Gastrocnemius medialis (tissue), 4 donors: ENCODE results near the gene GBP7.

Source experiments
- POLR2A ChIP-seq, 2 donors: fragments of 450-650 bp; IDR thresholded peaks; one replicate each; pipeline ENCODE4 v1.6.1; 2017; ENCODE audit warnings: antibody characterized with exemption in 2 of 2, mild to moderate bottlenecking in 2 of 2, moderate library complexity in 2 of 2
- TF ChIP-seq, protein P1 (sequence below), 5 experiments: fragments of 450-650 bp in 3 of 5; fragments of 200-600 bp in 2 of 5; sonication (generic) in 2 of 5; IDR thresholded peaks in 4 of 5; conservative IDR thresholded peaks in 1 of 5; 1 replicate in 4 of 5; 2 replicates in 1 of 5; pipeline ENCODE4 v1.5.1; 2016 to 2019; ENCODE audit warnings: antibody characterized with exemption in 5 of 5, mild to moderate bottlenecking in 3 of 5, moderate library complexity in 3 of 5

DNA sequence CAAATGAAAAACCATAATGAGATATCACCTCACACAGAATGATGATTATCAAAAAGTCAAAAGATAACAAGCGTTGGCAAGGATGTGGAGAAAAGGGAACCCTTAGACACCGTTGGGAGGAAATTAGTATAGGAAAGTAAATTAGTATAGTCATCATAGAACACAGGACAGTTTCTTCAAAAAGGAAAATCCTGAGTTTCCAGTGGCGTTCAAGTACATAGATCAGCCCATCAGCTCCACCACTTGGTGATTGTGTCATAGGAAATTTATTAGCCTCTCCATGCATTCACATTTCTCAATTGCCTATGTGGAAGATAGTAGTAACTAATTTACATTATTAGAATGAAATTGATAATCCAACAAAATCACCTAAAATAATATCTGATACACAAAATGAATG is 29.1 kb downstream of the GBP7 start:
- TF ChIP-seq, protein P1, sequence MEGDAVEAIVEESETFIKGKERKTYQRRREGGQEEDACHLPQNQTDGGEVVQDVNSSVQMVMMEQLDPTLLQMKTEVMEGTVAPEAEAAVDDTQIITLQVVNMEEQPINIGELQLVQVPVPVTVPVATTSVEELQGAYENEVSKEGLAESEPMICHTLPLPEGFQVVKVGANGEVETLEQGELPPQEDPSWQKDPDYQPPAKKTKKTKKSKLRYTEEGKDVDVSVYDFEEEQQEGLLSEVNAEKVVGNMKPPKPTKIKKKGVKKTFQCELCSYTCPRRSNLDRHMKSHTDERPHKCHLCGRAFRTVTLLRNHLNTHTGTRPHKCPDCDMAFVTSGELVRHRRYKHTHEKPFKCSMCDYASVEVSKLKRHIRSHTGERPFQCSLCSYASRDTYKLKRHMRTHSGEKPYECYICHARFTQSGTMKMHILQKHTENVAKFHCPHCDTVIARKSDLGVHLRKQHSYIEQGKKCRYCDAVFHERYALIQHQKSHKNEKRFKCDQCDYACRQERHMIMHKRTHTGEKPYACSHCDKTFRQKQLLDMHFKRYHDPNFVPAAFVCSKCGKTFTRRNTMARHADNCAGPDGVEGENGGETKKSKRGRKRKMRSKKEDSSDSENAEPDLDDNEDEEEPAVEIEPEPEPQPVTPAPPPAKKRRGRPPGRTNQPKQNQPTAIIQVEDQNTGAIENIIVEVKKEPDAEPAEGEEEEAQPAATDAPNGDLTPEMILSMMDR (IDR thresholded peaks at IDR 0.05 in 4 of 5, conservative IDR thresholded peaks at IDR 0.05 in 1 of 5), result no peak
- TF ChIP-seq POLR2A (IDR thresholded peaks at IDR 0.05), result no peak
